Loucy (cell line): ENCODE data around the gene TPCN1.

Experiments used
- CTCF ChIP-seq: fragments of 200-600 bp; sonication (generic); conservative IDR thresholded peaks from 2 replicates; pipeline ENCODE4 v1.5.1; 2014; ENCODE audit warnings: mild to moderate bottlenecking, antibody characterized with exemption, low read length
- EZH2phosphoT487 ChIP-seq: fragments of 200-600 bp; IDR thresholded peaks from 2 replicates; pipeline ENCODE4 v1.6.1; 2018; ENCODE audit warnings: antibody characterized with exemption, mild to moderate bottlenecking, moderate library complexity, borderline replicate concordance

GRCh38 chr12:113302466-113302865 is 81.2 kb downstream of the TPCN1 start:
- no peak for TF ChIP-seq CTCF
- no peak for TF ChIP-seq EZH2phosphoT487
